ENCODE data around the gene TNP1.

TNP1 gene

GRCh38 chr2:216855079-216855478, 4.8 kb downstream of the TNP1 start:
- Histone ChIP-seq H3K4me3 (replicated peaks; ENCODE audit: low read depth, low read length) (no peak overlapping the region), H3K27me3 (replicated peaks; ENCODE audit: control insufficient read depth, insufficient read depth, low read length) (no peaks in the 10 kb centered on the region; the same call in none of the 2 replicates), H3K36me3 (ENCODE audit: control insufficient read depth, insufficient read depth, low read length) (no peaks in the 10 kb centered on the region)
- DNase-seq (ENCODE audit: extremely low read depth, insufficient read length), result no peak
- TF ChIP-seq CTCF (IDR thresholded peaks at IDR 0.05; ENCODE audit: insufficient read depth, low read length, poor library complexity, severe bottlenecking), result no peak

- Histone ChIP-seq H3K4me3 (replicated peaks; ENCODE audit: low read depth, low read length) (no peak overlapping the region), H3K27me3 (replicated peaks; ENCODE audit: control insufficient read depth, insufficient read depth, low read length) (no peaks in the 10 kb centered on the region; the same call in none of the 2 replicates), H3K36me3 (ENCODE audit: control insufficient read depth, insufficient read depth, low read length) (no peaks in the 10 kb centered on the region)
- DNase-seq (ENCODE audit: extremely low read depth, insufficient read length), result no peak
- no peak for TF ChIP-seq CTCF (IDR thresholded peaks at IDR 0.05; ENCODE audit: insufficient read depth, low read length, poor library complexity, severe bottlenecking)
These were observed 8.3 kb downstream of the TNP1 start for GRCh38 chr2:216851486-216852090.

GRCh38 chr2:216850665-216851322, 9.1 kb downstream of the TNP1 start:
- no peaks in the 10 kb centered on the region; the same call in none of the 2 replicates for H3K27me3 ChIP-seq (replicated peaks; ENCODE audit: control insufficient read depth, insufficient read depth, low read length)
- no peak for TF ChIP-seq CTCF (IDR thresholded peaks at IDR 0.05; ENCODE audit: insufficient read depth, low read length, poor library complexity, severe bottlenecking)
- H3K36me3 ChIP-seq (ENCODE audit: control insufficient read depth, insufficient read depth, low read length), result no peaks in the 10 kb centered on the region
- no peak overlapping the region for H3K4me3 ChIP-seq (replicated peaks; ENCODE audit: low read depth, low read length)
- DNase-seq (ENCODE audit: extremely low read depth, insufficient read length), result no peak

GRCh38 chr2:216849987-216850386, 9.9 kb downstream of the TNP1 start:
- Histone ChIP-seq H3K27me3 (replicated peaks; ENCODE audit: control insufficient read depth, insufficient read depth, low read length) (no peaks in the 10 kb centered on the region; the same call in none of the 2 replicates), H3K36me3 (ENCODE audit: control insufficient read depth, insufficient read depth, low read length) (no peaks in the 10 kb centered on the region), H3K4me3 (replicated peaks; ENCODE audit: low read depth, low read length) (no peak overlapping the region)
- no peak for DNase-seq (ENCODE audit: extremely low read depth, insufficient read length)
- TF ChIP-seq CTCF (IDR thresholded peaks at IDR 0.05; ENCODE audit: insufficient read depth, low read length, poor library complexity, severe bottlenecking), result no peak

GRCh38 chr2:216845426-216845825, 14.4 kb downstream of the TNP1 start:
- DNase-seq (ENCODE audit: extremely low read depth, insufficient read length), result no peak
- no peak for TF ChIP-seq CTCF (IDR thresholded peaks at IDR 0.05; ENCODE audit: insufficient read depth, low read length, poor library complexity, severe bottlenecking)
- no peaks in the 10 kb centered on the region; the same call in 1 of the 2 replicates for H3K27me3 ChIP-seq (replicated peaks; ENCODE audit: control insufficient read depth, insufficient read depth, low read length)
- no peak overlapping the region for H3K4me3 ChIP-seq (replicated peaks; ENCODE audit: low read depth, low read length)
- no peaks in the 10 kb centered on the region for H3K36me3 ChIP-seq (ENCODE audit: control insufficient read depth, insufficient read depth, low read length)

Data from GM06990 (cell line).